ENCODE results near the gene POLRMT. TPM values are rescaled to one million over a fixed set of nuclear protein-coding genes. Genes with fewer than 3 reads are reported as not detected.

The POLRMT gene
- 68.3 to 100 TPM (median 97.9 TPM) in 5 replicates for total RNA-seq (2022; extraction: Qiagen RNA extraction)

DNA sequence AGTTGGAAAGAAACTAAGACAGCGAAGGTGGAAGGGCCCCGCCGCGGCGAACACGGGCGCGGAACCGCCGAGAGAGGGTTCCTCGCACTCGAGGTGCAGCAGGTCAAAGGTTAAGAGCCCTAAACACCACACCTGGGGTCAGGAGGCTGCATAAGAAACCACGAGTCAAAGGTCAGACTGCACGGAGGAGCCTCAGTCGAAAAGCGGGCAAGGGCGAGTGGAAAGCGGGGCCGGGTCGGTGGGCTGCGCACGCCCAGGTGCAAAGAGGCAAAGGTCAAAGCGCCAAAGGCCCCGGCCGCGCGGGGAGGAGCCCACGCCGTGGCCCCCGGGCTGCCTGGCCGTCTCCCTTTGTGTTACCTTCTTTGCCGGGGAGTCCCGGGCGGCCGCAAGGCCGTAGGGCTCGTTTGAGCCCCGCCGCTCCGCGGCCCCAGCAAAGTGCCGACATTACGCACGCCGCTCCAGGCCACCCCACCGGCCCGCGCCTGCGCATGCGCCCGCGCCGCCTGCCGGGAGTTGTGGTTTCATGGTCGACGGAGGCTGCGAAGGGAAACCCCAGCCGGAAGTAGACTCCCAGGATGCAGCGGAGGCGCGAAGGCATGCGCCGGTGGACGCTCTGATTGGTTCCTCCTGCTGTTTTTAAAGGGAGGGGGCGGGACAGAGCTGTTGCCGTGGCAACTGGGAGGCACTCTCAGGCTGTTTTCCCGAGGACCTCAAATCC is at the start of gene POLRMT:
TSS of gene POLRMT (minus strand) at position 470 of the 718 bp plus-strand sequence. CDS start at position 445, 25 bp downstream.

DNA sequence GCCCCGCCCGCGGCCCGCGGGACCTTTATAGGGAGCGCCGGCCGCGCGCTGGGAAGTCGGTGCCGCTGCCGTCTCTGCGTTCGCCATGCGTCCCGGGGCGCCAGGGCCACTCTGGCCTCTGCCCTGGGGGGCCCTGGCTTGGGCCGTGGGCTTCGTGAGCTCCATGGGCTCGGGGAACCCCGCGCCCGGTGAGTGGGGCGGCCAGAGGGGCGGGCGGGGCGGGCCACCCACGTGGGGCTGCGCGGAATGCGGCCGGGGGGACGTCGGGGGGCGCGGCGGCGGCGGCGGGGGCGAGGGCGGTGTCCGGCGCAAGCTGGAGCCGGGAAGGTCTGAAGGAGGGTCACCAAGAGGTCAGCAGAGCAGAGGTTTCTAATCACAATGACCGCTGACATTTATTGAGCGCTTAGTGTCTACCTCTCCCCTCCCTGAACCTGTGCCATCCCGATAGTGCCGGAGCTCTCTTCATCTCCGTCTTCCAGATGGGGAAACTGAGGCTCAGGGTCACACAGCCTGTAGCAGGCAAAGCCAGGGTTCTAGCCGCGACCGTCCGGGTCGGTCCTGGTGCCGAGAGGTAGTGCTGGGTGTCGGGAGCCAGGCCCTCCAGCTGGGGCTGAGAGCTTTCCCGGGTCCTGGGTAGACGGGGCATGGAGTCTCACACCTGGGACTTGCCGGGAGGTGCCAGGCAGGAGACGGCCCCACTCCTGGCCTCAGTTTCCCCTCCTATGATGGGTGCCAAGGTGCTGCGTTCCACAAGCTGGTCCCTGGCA is 43.2 kb upstream of the POLRMT start, which contains the start of gene FSTL3:
TSS of gene FSTL3 (plus strand) at position 54 of the 767 bp plus-strand sequence. CDS start at position 86, 32 bp downstream.

DNA sequence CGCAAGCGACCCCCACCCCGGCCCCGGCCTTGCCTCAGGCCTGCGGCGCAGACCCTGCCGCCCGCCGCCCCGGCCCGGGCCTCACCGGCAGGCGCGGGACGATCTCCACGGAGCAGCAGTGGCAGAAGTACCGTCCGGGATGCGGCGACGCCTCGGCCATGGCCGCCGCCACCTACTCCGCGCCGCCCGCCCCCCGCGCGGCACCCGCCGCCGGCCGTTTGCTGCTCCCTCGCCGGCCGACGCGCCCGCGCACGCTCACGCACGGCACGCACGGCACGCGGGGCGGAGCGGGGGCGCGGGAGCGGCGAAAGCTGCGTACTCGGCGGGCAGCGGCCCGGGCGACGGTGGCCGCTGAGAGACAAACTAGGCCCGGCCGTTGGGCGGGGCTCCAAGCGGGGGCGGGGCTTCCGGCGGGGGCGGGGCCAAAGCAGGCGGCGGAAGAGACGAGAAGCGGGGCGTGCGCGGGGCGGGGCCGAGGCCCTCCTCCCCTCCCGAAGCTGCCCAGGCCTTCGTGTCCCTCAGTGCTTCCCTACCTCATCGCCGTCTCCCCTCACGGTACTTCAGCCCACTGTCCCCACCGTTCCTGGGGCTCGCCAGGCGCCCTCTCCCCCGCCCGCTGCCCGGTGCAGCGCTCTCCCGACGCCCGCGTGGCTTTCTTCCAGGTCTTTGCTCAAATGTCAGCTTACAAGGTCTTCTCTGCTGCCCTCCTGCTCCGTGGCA is 29.8 kb upstream of the POLRMT start, which contains the start of gene RNF126:
TSS of gene RNF126 (minus strand) at position 253 of the 720 bp plus-strand sequence. CDS start at position 160, 93 bp downstream.

DNA sequence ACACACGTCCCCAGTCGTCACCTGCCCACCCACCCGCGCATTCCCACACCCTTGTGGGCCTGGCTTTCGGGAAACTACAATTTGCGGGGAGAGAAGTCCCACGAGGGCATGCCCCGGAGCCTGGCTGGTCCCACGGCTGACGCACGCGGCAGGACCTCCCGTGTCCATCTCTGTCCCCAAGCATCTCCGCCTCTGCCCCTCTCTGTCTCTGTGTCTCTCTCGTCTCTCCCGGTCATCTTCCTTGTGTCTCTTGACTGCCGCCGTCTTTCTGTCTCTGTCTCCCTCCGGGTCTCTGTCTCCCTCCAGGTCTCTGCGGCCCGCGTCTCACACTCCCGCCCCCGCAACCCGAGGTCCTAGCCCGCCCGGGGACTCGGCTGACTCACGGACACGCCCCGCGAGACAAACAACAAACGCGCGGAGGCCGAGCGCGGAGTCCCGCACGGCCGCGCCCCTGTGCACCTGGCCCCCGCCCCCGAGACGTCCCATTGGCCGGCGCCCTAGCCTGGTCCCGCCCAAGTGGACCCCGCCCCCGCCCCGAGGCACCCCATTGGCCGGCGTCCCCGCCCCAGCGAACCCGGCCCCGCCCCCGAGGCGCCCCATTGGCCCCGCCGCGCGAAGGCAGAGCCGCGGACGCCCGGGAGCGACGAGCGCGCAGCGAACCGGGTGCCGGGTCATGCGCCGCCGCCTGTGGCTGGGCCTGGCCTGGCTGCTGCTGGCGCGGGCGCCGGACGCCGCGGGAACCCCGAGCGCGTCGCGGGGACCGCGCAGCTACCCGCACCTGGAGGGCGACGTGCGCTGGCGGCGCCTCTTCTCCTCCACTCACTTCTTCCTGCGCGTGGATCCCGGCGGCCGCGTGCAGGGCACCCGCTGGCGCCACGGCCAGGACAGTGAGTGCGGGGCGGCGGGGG is 6.2 kb upstream of the POLRMT start, which contains the start of gene FGF22:
TSS of gene FGF22 (plus strand) at position 627 of the 908 bp plus-strand sequence. CDS start at position 674, 47 bp downstream.

DNA sequence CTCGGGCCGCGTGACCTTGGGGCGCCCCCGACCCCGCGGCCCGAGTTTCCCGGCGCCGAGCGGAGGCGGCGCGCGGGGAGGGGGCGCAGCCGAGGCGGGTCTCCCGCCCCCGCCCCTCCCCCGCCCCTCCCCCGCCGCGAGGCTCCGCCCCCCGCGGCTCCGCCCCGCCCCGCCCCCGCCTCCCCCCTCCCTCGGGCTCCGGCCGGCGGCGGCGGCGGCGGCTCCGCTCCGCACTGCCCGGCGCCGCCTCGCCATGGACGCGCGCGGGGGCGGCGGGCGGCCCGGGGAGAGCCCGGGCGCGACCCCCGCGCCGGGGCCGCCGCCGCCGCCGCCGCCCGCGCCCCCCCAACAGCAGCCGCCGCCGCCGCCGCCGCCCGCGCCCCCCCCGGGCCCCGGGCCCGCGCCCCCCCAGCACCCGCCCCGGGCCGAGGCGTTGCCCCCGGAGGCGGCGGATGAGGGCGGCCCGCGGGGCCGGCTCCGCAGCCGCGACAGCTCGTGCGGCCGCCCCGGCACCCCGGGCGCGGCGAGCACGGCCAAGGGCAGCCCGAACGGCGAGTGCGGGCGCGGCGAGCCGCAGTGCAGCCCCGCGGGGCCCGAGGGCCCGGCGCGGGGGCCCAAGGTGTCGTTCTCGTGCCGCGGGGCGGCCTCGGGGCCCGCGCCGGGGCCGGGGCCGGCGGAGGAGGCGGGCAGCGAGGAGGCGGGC is 43.5 kb downstream of the POLRMT start, which contains the start of gene HCN2:
TSS of gene HCN2 (plus strand) at position 189 of the 703 bp plus-strand sequence. CDS start at position 254, 65 bp downstream.

DNA sequence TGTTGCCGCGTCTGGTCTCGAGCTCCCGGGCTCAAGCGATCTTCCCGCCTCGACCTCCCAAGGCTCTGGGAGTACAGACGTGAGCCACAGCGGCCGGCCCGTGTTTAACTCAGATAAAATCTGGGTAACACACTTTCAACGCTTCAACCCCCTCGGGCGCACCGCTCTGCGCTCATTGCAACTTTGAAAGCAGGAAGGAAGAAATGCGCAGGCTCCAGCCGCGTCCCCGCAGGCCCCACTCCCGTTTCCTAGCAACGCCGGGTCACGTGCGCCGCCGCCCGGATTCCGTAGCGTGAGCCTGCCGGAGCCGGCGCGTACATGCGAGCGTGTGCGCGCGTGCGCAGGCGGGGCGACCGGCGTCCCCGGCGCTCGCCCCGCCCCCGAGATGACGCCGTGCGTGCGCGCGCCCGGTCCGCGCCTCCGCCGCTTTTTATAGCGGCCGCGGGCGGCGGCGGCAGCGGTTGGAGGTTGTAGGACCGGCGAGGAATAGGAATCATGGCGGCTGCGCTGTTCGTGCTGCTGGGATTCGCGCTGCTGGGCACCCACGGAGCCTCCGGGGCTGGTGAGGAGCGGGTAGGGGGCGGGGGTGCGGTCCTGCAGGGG is 61.1 kb downstream of the POLRMT start, which contains the start of gene BSG:
TSS of gene BSG (plus strand) at position 457 of the 603 bp plus-strand sequence. CDS start at position 496, 39 bp downstream.

Other genes with a start within 250 kb of the POLRMT start
- 0.25 to 0.59 TPM (median 0.54 TPM) in 5 replicates for gene C2CD4C, start 224.4 kb downstream of the POLRMT start, total RNA-seq (2022; extraction: Qiagen RNA extraction)
- gene SHC2, start 172.5 kb downstream of the POLRMT start, total RNA-seq (2022; extraction: Qiagen RNA extraction), result 0.52 to 1.4 TPM (median 1.1 TPM) in 5 replicates
- 0.23 to 0.39 TPM (median 0.33 TPM) in 5 replicates for gene MADCAM1, start 137.1 kb downstream of the POLRMT start, total RNA-seq (2022; extraction: Qiagen RNA extraction)
- 8.1 to 17.5 TPM (median 17.2 TPM) in 5 replicates for gene TPGS1, start 126.0 kb downstream of the POLRMT start, total RNA-seq (2022; extraction: Qiagen RNA extraction)
- 67.1 to 108 TPM (median 103 TPM) in 5 replicates for gene CDC34, start 101.8 kb downstream of the POLRMT start, total RNA-seq (2022; extraction: Qiagen RNA extraction)
- gene GZMM, start 89.5 kb downstream of the POLRMT start, total RNA-seq (2022; extraction: Qiagen RNA extraction), result 0.15 to 0.57 TPM (median 0.36 TPM) in 5 replicates
- gene BSG, start 60.9 kb downstream of the POLRMT start, total RNA-seq (2022; extraction: Qiagen RNA extraction), result 715 to 760 TPM (median 743 TPM) in 5 replicates
- 27.2 to 45.0 TPM (median 40.3 TPM) in 5 replicates for gene HCN2, start 43.7 kb downstream of the POLRMT start, total RNA-seq (2022; extraction: Qiagen RNA extraction)
- gene FGF22, start 6.3 kb upstream of the POLRMT start, total RNA-seq (2022; extraction: Qiagen RNA extraction), result 0.22 to 1.2 TPM (median 0.76 TPM) in 5 replicates
- 45.1 to 75.9 TPM (median 71.8 TPM) in 5 replicates for gene RNF126, start 29.7 kb upstream of the POLRMT start, total RNA-seq (2022; extraction: Qiagen RNA extraction)
- 153 to 212 TPM (median 193 TPM) in 5 replicates for gene FSTL3, start 42.9 kb upstream of the POLRMT start, total RNA-seq (2022; extraction: Qiagen RNA extraction)
- gene PRSS57, start 61.9 kb upstream of the POLRMT start, total RNA-seq (2022; extraction: Qiagen RNA extraction), result 0.13 TPM in 1 of 5 replicates, not detected in the others
- 11.5 to 17.8 TPM (median 15.2 TPM) in 5 replicates for gene PALM, start 75.4 kb upstream of the POLRMT start, total RNA-seq (2022; extraction: Qiagen RNA extraction)
- gene MISP, start 117.6 kb upstream of the POLRMT start, total RNA-seq (2022; extraction: Qiagen RNA extraction), result 76.4 to 104 TPM (median 97.4 TPM) in 5 replicates
- 212 to 223 TPM (median 220 TPM) in 5 replicates for gene PTBP1, start 163.9 kb upstream of the POLRMT start, total RNA-seq (2022; extraction: Qiagen RNA extraction)
- 3.6 to 5.1 TPM (median 4.5 TPM) in 5 replicates for gene PLPPR3, start 188.4 kb upstream of the POLRMT start, total RNA-seq (2022; extraction: Qiagen RNA extraction)
- gene AZU1, start 194.3 kb upstream of the POLRMT start, total RNA-seq (2022; extraction: Qiagen RNA extraction), result 0.21 to 0.54 TPM (median 0.25 TPM) in 5 replicates
- 0.27 to 0.56 TPM (median 0.34 TPM) in 5 replicates for gene PRTN3, start 207.5 kb upstream of the POLRMT start, total RNA-seq (2022; extraction: Qiagen RNA extraction)
- gene ELANE, start 218.8 kb upstream of the POLRMT start, total RNA-seq (2022; extraction: Qiagen RNA extraction), result 0.12 TPM in 1 of 5 replicates, not detected in the others
- 8.5 to 24.7 TPM (median 24.1 TPM) in 5 replicates for gene CFD, start 226.1 kb upstream of the POLRMT start, total RNA-seq (2022; extraction: Qiagen RNA extraction)